Measurements from ENCODE around the gene DAAM1. TPM values are rescaled to one million over a fixed set of nuclear protein-coding genes. Genes with fewer than 3 reads are reported as not detected.
A peak's percentile ranks its signal among the peaks of the same experiment; 100 is the strongest.

The DAAM1 gene
- polyA plus RNA-seq, 6 donors from 2014 or later: 5.0 to 13.6 (median 10.2) TPM

DNA sequence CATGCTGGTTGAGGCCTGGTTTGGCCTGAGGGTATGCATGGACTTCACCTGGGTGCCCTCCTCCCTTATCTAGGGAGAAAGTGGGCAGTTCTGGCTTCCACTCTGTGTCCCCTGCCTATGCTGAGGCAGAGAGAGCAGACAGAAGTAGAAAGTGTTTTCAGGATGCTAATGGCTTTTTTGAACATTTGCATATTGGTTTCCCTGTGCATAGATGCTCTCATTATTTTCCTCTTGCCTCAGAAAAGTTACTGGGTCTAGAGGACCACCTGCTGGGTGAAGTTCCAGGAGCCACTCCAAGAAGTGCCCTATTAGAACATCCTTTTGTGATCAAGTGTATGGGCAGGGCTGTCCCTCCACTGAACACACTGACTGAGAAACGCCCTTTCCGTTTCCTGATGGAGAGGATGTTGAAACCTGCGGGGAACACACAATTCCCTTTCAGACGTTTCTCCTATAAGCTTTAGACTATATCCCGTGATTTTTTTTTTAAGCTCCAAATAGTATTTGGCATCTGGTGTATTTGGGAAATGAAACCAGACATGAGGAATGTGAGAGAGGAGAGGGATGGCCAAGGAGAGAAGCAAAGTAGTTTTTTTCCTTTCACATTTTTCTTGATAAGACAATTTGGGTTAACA, 66.6 kb downstream of the DAAM1 start:
- peak overlapping the region in 1 of 6 donors; percentile 7 for H3K27ac Mint-ChIP-seq
- DNase-seq: no peak
- H3K27me3 Mint-ChIP-seq: no peaks in the 10 kb centered on the region
- no peak for ATAC-seq (ENCODE audit: low read depth in 2 of 2)
- H3K4me3 Mint-ChIP-seq: no peak overlapping the region
- H3K9me3 Mint-ChIP-seq: peaks cover 0 to 5% (median 0%) of the 10 kb centered on the region in 7 donors
- no peaks in the 10 kb centered on the region for H3K36me3 Mint-ChIP-seq
- H3K4me1 Mint-ChIP-seq: peaks cover 8 to 21% (median 20%) of the 10 kb centered on the region in 3 donors

DNA sequence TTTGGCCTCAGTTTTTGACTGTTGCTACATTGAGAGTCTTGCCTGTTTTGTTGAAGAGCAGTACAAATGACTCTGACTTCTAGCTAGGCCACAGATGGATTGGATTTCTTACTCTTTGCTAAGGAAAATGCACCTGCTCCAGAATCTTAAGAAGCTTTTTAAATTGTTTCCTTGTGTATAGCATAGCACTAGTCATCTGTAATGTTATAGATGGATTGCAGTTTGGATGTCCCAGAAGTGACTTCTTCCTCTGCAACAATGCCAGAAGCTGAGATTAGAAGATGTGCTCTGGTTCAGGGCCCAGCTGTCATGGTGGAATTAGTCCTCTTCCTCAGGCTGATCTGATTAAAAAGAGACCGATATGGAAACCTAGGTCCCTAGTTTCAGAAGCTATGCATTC, 67.9 kb downstream of the DAAM1 start:
- no peaks in the 10 kb centered on the region for H3K27me3 Mint-ChIP-seq
- H3K9me3 Mint-ChIP-seq: peaks cover 0 to 5% (median 0%) of the 10 kb centered on the region in 7 donors
- no peaks in the 10 kb centered on the region for H3K36me3 Mint-ChIP-seq
- H3K27ac Mint-ChIP-seq: no peak overlapping the region
- H3K4me3 Mint-ChIP-seq: no peak overlapping the region
- ATAC-seq (ENCODE audit: low read depth in 2 of 2): no peak
- DNase-seq: no peak
- H3K4me1 Mint-ChIP-seq: peaks cover 8 to 21% (median 20%) of the 10 kb centered on the region in 3 donors

DNA sequence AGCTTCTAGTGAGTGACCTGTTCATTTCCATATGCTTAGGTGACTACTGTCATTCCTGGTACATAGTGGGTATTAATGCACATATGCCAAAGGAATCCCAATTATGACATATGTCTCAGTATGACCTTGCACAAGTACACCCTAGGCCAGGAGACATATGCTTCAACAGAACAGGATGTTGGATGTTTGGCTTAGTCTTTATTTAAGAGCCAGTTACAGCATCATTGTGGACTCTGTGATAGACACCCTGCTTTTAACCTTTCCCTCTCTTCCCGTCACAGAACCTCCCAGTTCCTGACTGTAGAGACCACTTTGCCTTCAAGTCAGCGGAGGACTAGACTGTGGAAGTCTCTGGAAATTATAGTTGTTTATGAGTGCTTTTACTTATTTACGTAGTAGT, 72.9 kb downstream of the DAAM1 start:
- peaks cover 24 to 25% of the 10 kb centered on the region in 2 donors for H3K36me3 Mint-ChIP-seq
- no peaks in the 10 kb centered on the region for H3K27me3 Mint-ChIP-seq
- H3K9me3 Mint-ChIP-seq: peaks cover 0 to 4% (median 0%) of the 10 kb centered on the region in 7 donors
- H3K27ac Mint-ChIP-seq: no peak overlapping the region
- H3K4me1 Mint-ChIP-seq: peaks cover 0 to 10% (median 2%) of the 10 kb centered on the region in 3 donors
- H3K4me3 Mint-ChIP-seq: no peak overlapping the region
- DNase-seq: no peak
- no peak for ATAC-seq (ENCODE audit: low read depth in 2 of 2)

DNA sequence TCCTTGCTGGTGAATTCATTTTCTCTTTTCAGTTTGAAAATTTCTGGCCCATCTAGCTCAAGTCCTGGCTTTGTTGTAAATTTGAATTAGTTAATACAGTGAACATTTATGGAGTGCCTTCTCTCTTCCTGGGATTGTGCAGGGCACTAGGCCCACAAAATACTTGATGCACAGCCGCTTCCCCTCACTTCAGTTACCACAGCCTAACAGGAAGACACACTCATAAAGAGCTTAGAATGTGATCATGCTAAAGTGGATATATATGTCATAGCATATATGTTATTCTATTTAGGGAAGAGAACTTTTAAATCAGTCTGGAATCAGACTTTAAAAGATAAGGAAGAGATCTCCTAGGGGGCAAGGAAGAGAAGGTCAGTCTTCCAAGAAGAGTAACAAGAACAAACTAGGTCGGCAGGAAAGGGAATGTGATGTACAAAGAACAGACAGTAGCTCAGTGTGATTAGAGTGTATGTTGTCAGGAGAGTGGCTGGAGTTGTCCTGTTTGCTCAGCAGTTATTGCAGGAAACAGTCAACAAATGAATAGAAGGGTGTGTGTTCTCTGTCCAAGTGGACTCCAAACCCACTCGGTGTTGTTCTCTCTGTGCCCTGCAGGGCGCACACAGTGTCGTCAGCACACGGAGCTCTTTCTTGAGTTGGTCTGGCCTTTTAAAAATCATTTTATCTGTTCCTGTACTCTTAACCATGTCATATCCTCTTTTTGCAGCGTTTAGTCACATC, 74.4 kb downstream of the DAAM1 start:
- peaks cover 24 to 25% of the 10 kb centered on the region in 2 donors for H3K36me3 Mint-ChIP-seq
- H3K4me3 Mint-ChIP-seq: no peak overlapping the region
- no peak overlapping the region for H3K27ac Mint-ChIP-seq
- DNase-seq (no peak), ATAC-seq (ENCODE audit: low read depth in 2 of 2) (no peak)
- H3K4me1 Mint-ChIP-seq: peaks cover 0 to 10% (median 2%) of the 10 kb centered on the region in 3 donors
- H3K9me3 Mint-ChIP-seq: peaks cover 0 to 4% (median 0%) of the 10 kb centered on the region in 7 donors
- no peaks in the 10 kb centered on the region for H3K27me3 Mint-ChIP-seq

GRCh38 chr14:59265808-59266207, 77.3 kb downstream of the DAAM1 start:
- Mint-ChIP-seq H3K9me3 (peaks cover 0 to 4% (median 0%) of the 10 kb centered on the region in 7 donors), H3K36me3 (peaks cover 42% of the 10 kb centered on the region in 2 donors), H3K4me1 (peaks cover 0 to 10% (median 0%) of the 10 kb centered on the region in 3 donors), H3K27ac (no peak overlapping the region), H3K27me3 (no peaks in the 10 kb centered on the region), H3K4me3 (no peak overlapping the region)
- DNase-seq (no peak), ATAC-seq (ENCODE audit: low read depth in 2 of 2) (no peak)

- no peaks in the 10 kb centered on the region for H3K27me3 Mint-ChIP-seq
- H3K4me3 Mint-ChIP-seq: no peak overlapping the region
- peaks cover 0 to 10% (median 0%) of the 10 kb centered on the region in 3 donors for H3K4me1 Mint-ChIP-seq
- no peak overlapping the region for H3K27ac Mint-ChIP-seq
- peaks cover 0 to 4% (median 0%) of the 10 kb centered on the region in 7 donors for H3K9me3 Mint-ChIP-seq
- ATAC-seq (ENCODE audit: low read depth in 2 of 2): no peak
- H3K36me3 Mint-ChIP-seq: peaks cover 42% of the 10 kb centered on the region in 2 donors
- no peak for DNase-seq
Observed at GRCh38 chr14:59267046-59267445, 78.6 kb downstream of the DAAM1 start.

- DNase-seq: no peak
- H3K36me3 Mint-ChIP-seq: peaks cover 36 to 42% of the 10 kb centered on the region in 2 donors
- no peak for ATAC-seq (ENCODE audit: low read depth in 2 of 2)
Observed at GRCh38 chr14:59268011-59268410, 79.5 kb downstream of the DAAM1 start.

DNA sequence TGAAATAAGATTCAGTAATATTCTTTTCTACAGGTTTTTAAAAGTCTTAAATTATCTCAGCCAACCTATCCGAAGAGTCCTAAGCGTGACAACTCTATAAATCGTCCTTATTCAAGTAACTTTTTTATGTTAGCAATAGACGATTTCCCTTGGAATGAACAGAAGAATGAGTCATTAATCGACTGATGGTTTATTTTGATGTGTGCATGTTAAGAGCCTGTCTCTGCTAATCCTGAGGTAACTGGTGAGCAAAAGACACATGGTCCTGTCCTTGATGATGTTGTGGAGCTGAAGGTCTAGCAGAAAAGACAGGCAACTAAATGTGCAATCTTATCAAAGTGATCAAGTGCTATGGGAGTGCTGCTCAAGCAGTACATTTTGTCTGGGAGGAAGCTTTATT, 80.4 kb downstream of the DAAM1 start:
- Mint-ChIP-seq H3K27me3 (no peaks in the 10 kb centered on the region), H3K27ac (peak overlapping the region in 1 of 6 donors; percentile 55), H3K36me3 (peaks cover 31 to 36% of the 10 kb centered on the region in 2 donors), H3K4me1 (peaks cover 0 to 6% (median 0%) of the 10 kb centered on the region in 3 donors), H3K9me3 (peaks cover 0 to 4% (median 0%) of the 10 kb centered on the region in 7 donors), H3K4me3 (no peak overlapping the region)
- ATAC-seq (ENCODE audit: low read depth in 2 of 2): no peak
- DNase-seq: no peak

More at GRCh38 chr14:59268011-59268410, 79.5 kb downstream of the DAAM1 start:
- H3K4me3 Mint-ChIP-seq: no peak overlapping the region
- no peak overlapping the region for H3K27ac Mint-ChIP-seq
- no peaks in the 10 kb centered on the region for H3K27me3 Mint-ChIP-seq
- H3K9me3 Mint-ChIP-seq: peaks cover 0 to 4% (median 0%) of the 10 kb centered on the region in 7 donors
- peaks cover 0 to 6% (median 0%) of the 10 kb centered on the region in 3 donors for H3K4me1 Mint-ChIP-seq

- Mint-ChIP-seq H3K36me3 (peaks cover 28 to 31% of the 10 kb centered on the region in 2 donors), H3K9me3 (peaks cover 0 to 4% (median 0%) of the 10 kb centered on the region in 7 donors), H3K27ac (no peak overlapping the region), H3K4me3 (no peak overlapping the region), H3K4me1 (peaks cover 1 to 8% (median 2%) of the 10 kb centered on the region in 3 donors), H3K27me3 (no peaks in the 10 kb centered on the region)
- ATAC-seq (ENCODE audit: low read depth in 2 of 2): no peak
- no peak for DNase-seq
Observed at GRCh38 chr14:59269466-59269865, 81.0 kb downstream of the DAAM1 start.

DNA sequence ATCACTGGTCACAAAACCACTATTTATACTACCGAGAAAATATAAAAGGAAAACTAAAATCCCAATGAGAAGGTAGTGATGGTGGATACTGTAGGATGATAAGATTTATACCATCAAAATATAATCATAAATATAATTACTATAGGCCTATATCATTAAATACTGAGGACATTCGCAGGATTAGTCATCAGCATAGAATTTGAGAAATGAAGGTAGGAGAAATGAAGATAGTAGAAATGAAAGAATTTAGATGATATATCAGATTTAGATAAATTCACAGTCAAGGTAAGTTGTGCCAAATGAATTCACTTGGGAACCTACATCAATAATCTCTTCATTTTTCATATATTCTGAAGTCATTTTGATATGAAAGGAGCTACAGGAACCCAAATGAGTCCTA, 82.8 kb downstream of the DAAM1 start:
- Mint-ChIP-seq H3K36me3 (peaks cover 16 to 18% of the 10 kb centered on the region in 2 donors), H3K27me3 (no peaks in the 10 kb centered on the region), H3K4me3 (no peak overlapping the region), H3K4me1 (peaks cover 12 to 15% (median 13%) of the 10 kb centered on the region in 3 donors), H3K9me3 (no peaks in the 10 kb centered on the region), H3K27ac (no peak overlapping the region)
- ATAC-seq (ENCODE audit: low read depth in 2 of 2): no peak
- no peak for DNase-seq

GRCh38 chr14:59271734-59272133, 83.3 kb downstream of the DAAM1 start:
- peak overlapping the region in 1 of 6 donors; percentile 45 for H3K27ac Mint-ChIP-seq
- peaks cover 16 to 18% of the 10 kb centered on the region in 2 donors for H3K36me3 Mint-ChIP-seq
- H3K27me3 Mint-ChIP-seq: no peaks in the 10 kb centered on the region
- DNase-seq: no peak
- H3K9me3 Mint-ChIP-seq: no peaks in the 10 kb centered on the region
- ATAC-seq (ENCODE audit: low read depth in 2 of 2): no peak
- H3K4me1 Mint-ChIP-seq: peaks cover 12 to 18% (median 13%) of the 10 kb centered on the region in 3 donors
- H3K4me3 Mint-ChIP-seq: no peak overlapping the region

DNA sequence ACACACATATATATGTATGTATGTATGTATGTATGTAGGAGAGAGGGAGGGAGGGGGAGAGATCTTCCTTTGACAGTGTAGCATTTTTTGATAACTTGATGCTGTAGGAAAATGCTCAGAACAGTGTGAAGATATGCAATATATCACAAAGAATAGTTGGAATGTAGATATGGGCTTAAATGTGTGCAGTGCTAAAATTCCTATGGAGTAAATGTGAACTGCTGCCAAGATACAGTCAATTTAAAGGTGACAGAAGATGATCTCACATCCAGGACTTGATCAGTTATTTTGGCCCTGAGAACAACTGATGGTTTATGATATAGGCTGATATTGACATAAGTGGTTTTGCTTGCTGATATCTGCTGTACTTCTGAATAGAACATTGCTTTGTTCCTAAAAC, 84.2 kb downstream of the DAAM1 start:
- no peaks in the 10 kb centered on the region for H3K27me3 Mint-ChIP-seq
- H3K9me3 Mint-ChIP-seq: no peaks in the 10 kb centered on the region
- H3K4me1 Mint-ChIP-seq: peaks cover 12 to 18% (median 13%) of the 10 kb centered on the region in 3 donors
- no peak overlapping the region for H3K27ac Mint-ChIP-seq
- no peak for DNase-seq
- peaks cover 16 to 18% of the 10 kb centered on the region in 2 donors for H3K36me3 Mint-ChIP-seq
- ATAC-seq (ENCODE audit: low read depth in 2 of 2): no peak
- H3K4me3 Mint-ChIP-seq: no peak overlapping the region

GRCh38 chr14:59273737-59274136, 85.3 kb downstream of the DAAM1 start:
- Mint-ChIP-seq H3K27me3 (no peaks in the 10 kb centered on the region), H3K4me1 (peaks cover 12 to 18% (median 13%) of the 10 kb centered on the region in 3 donors), H3K27ac (no peak overlapping the region), H3K9me3 (no peaks in the 10 kb centered on the region), H3K36me3 (peaks cover 9 to 12% of the 10 kb centered on the region in 2 donors), H3K4me3 (no peak overlapping the region)
- ATAC-seq (ENCODE audit: low read depth in 2 of 2) (no peak), DNase-seq (no peak)

DNA sequence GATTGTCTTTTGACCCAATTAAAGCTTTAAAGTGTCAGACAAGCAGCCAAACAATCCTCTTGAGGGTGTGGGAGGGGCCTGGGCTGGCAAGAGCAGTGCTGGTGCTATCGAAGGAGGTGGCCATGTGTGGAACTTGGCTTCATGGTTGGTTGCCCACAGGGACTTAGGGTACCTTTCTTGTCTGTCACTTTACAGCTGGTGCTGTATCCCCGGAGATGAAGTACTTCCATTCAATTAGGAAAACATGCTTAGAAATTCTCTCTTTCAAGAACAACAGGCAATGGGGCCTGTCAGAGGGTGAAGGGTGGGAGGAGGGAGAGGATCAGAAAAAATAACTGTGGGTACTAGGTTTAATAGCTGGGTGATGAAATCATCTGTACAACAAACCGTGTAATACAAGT, 86.5 kb downstream of the DAAM1 start:
- Mint-ChIP-seq H3K9me3 (peaks cover 0 to 2% (median 0%) of the 10 kb centered on the region in 7 donors), H3K4me1 (peaks cover 12 to 18% (median 13%) of the 10 kb centered on the region in 3 donors), H3K27me3 (no peaks in the 10 kb centered on the region), H3K27ac (peak overlapping the region in 3 of 6 donors; percentile 2 to 27 (median 23)), H3K4me3 (no peak overlapping the region), H3K36me3 (peaks cover 4 to 5% of the 10 kb centered on the region in 2 donors)
- DNase-seq (no peak), ATAC-seq (ENCODE audit: low read depth in 2 of 2) (peak; percentile 82 to 93)

Measured in naive B cell (primary cell).